Stimulated activated CD8-positive, alpha-beta memory T cell treated with anti-CD3 and anti-CD28 coated beads, Interleukin-12 subunit alpha, Interleukin-12 subunit beta, amount 100 ng/mL, for 4 hours (primary cell): ENCODE data around the gene MOSPD3.

Experiments
- DNase-seq: peaks from one replicate; pipeline ENCODE4 v3.0.0-alpha.2; 2020; ENCODE audit warnings: low read depth

The MOSPD3 gene

GRCh38 chr7:100575746-100576383 lies 36.5 kb upstream of the MOSPD3 start:
- no peak for DNase-seq

GRCh38 chr7:100576384-100576993 lies 35.9 kb upstream of the MOSPD3 start:
- no peak for DNase-seq

- no peak for DNase-seq
Measured at GRCh38 chr7:100577103-100577502, 35.2 kb upstream of the MOSPD3 start.

- DNase-seq, result no peak
Measured at GRCh38 chr7:100577507-100577906, 34.8 kb upstream of the MOSPD3 start.

GRCh38 chr7:100578246-100579183 lies 33.8 kb upstream of the MOSPD3 start:
- DNase-seq, result no peak

GRCh38 chr7:100580466-100581283 lies 31.7 kb upstream of the MOSPD3 start:
- no peak for DNase-seq

GRCh38 chr7:100582041-100582579 lies 30.2 kb upstream of the MOSPD3 start:
- no peak for DNase-seq

GRCh38 chr7:100582650-100583049 lies 29.7 kb upstream of the MOSPD3 start:
- no peak for DNase-seq

GRCh38 chr7:100583132-100584053 lies 28.9 kb upstream of the MOSPD3 start:
- no peak for DNase-seq

GRCh38 chr7:100584054-100584682 lies 28.2 kb upstream of the MOSPD3 start:
- DNase-seq, result no peak

GRCh38 chr7:100584683-100585510 lies 27.4 kb upstream of the MOSPD3 start:
- DNase-seq, result no peak

- no peak for DNase-seq
Measured at GRCh38 chr7:100585511-100586265, 26.7 kb upstream of the MOSPD3 start, which contains the start of gene LRCH4. Gene LRCH4 (minus strand): TSS chr7:100586129. CDS start chr7:100586100, 29 bp downstream.

- peak; percentile 98 for DNase-seq
Measured at GRCh38 chr7:100586266-100587025, 25.9 kb upstream of the MOSPD3 start, which contains the start of gene FBXO24. Gene FBXO24 (plus strand): TSS chr7:100586328. CDS start chr7:100586626, 298 bp downstream.

- no peak for DNase-seq
Measured at GRCh38 chr7:100588438-100588837, 23.9 kb upstream of the MOSPD3 start.

GRCh38 chr7:100589341-100589947 lies 22.9 kb upstream of the MOSPD3 start:
- DNase-seq, result no peak

GRCh38 chr7:100590077-100590737 lies 22.1 kb upstream of the MOSPD3 start:
- DNase-seq, result no peak
